ENCODE data around the gene TALDO1.

TALDO1 gene

DNA sequence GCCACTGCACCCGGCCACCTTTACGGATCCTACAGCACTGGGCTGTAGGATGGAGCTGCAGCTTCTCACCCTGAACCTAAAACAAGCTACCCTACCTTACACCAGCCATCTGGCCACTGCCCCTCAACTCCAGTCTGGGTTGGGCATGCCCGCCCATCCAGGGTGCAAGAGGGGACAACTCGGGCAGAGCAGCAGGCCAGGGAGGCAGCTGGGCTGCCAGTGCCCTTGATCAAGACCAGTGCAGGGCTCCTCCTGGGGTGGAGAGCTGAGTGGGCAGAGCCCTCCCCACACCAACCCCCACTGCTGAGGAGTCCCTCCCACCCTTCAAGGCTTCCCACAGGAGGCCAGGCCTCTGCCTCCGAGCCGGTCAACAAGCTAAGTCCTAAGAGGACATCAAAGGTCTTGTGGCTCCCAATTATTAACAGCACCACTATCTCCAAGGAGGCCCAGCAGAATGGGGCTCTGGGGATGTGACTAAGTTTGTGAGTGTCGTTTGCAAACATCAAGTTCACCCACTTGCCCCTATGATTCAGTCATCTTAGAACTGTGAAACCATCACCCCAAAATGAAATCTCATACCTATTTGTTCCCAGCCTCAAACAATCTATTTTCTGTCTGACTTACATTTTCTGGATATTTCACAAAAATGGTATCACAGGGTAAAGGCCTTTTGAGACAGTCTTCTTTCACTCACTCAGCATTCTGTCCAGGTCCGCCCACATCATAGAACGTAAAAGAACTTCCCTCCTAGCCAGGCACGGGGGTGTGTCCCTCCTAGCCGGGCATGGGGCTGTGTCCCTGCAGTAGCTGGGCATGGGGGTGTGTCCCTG, 19.1 kb downstream of the TALDO1 start:
- TF ChIP-seq, protein P1, sequence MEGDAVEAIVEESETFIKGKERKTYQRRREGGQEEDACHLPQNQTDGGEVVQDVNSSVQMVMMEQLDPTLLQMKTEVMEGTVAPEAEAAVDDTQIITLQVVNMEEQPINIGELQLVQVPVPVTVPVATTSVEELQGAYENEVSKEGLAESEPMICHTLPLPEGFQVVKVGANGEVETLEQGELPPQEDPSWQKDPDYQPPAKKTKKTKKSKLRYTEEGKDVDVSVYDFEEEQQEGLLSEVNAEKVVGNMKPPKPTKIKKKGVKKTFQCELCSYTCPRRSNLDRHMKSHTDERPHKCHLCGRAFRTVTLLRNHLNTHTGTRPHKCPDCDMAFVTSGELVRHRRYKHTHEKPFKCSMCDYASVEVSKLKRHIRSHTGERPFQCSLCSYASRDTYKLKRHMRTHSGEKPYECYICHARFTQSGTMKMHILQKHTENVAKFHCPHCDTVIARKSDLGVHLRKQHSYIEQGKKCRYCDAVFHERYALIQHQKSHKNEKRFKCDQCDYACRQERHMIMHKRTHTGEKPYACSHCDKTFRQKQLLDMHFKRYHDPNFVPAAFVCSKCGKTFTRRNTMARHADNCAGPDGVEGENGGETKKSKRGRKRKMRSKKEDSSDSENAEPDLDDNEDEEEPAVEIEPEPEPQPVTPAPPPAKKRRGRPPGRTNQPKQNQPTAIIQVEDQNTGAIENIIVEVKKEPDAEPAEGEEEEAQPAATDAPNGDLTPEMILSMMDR (IDR thresholded peaks at IDR 0.05; ENCODE audit: low read depth, low read length, poor library complexity, severe bottlenecking), result no peak
- no peak for TF ChIP-seq EZH2phosphoT487 (IDR thresholded peaks at IDR 0.05; ENCODE audit: borderline replicate concordance, low read length)
- H3K27ac ChIP-seq (ENCODE audit: low read depth, low read length), result no peak overlapping the region
- H4K20me1 ChIP-seq (ENCODE audit: control insufficient read depth, insufficient read depth, low read depth, low read length), result peaks cover 7% of the 10 kb centered on the region; the same call in 1 of the 2 replicates
- no peaks in the 10 kb centered on the region; the same call in 1 of the 2 replicates for H3K79me2 ChIP-seq (ENCODE audit: control insufficient read depth, low read length)
- H3K9me3 ChIP-seq (ENCODE audit: control insufficient read depth, insufficient read depth, low read length), result no peaks in the 10 kb centered on the region
- no peaks in the 10 kb centered on the region for H3K27me3 ChIP-seq (ENCODE audit: control insufficient read depth, low read length)
- H3K36me3 ChIP-seq (ENCODE audit: control insufficient read depth, low read length), result peaks cover 74% of the 10 kb centered on the region
- no peak overlapping the region for H3K4me2 ChIP-seq (ENCODE audit: low read length)
- no peak overlapping the region for H3K4me3 ChIP-seq (ENCODE audit: low read length)
- no peaks in the 10 kb centered on the region for H3K4me1 ChIP-seq (ENCODE audit: control insufficient read depth, low read length)
- H3F3A ChIP-seq (ENCODE audit: control insufficient read depth, insufficient read depth), result peaks cover 12% of the 10 kb centered on the region
- H3K9me2 ChIP-seq (replicated peaks; ENCODE audit: control insufficient read depth, low read length), result no peaks in the 10 kb centered on the region

DNA sequence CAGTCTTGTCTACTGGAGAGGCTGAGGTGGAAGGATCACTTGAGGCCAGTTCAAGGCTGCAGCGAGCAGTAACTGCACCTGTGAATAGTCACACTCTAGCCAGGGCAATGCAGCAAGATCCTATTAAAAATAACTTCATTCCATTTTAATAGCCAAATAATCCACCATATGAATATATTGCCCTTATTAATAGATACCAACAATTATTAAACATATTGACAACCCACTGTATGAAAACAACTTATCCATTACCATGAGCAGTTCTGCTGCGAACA, 19.6 kb downstream of the TALDO1 start:
- Histone ChIP-seq H3K27me3 (ENCODE audit: control insufficient read depth, low read length) (no peaks in the 10 kb centered on the region), H3K9me2 (replicated peaks; ENCODE audit: control insufficient read depth, low read length) (no peaks in the 10 kb centered on the region), H3K4me2 (ENCODE audit: low read length) (no peak overlapping the region), H3F3A (ENCODE audit: control insufficient read depth, insufficient read depth) (peaks cover 9% of the 10 kb centered on the region), H3K4me1 (ENCODE audit: control insufficient read depth, low read length) (no peaks in the 10 kb centered on the region), H3K79me2 (ENCODE audit: control insufficient read depth, low read length) (no peaks in the 10 kb centered on the region; the same call in 1 of the 2 replicates), H3K4me3 (ENCODE audit: low read length) (no peak overlapping the region), H3K9me3 (ENCODE audit: control insufficient read depth, insufficient read depth, low read length) (no peaks in the 10 kb centered on the region), H3K36me3 (ENCODE audit: control insufficient read depth, low read length) (peaks cover 74% of the 10 kb centered on the region), H3K27ac (ENCODE audit: low read depth, low read length) (no peak overlapping the region), H4K20me1 (ENCODE audit: control insufficient read depth, insufficient read depth, low read depth, low read length) (peaks cover 7% of the 10 kb centered on the region; the same call in 1 of the 2 replicates)
- TF ChIP-seq EZH2phosphoT487 (IDR thresholded peaks at IDR 0.05; ENCODE audit: borderline replicate concordance, low read length), result no peak
- TF ChIP-seq, protein P1 (IDR thresholded peaks at IDR 0.05; ENCODE audit: low read depth, low read length, poor library complexity, severe bottlenecking), result no peak

DNA sequence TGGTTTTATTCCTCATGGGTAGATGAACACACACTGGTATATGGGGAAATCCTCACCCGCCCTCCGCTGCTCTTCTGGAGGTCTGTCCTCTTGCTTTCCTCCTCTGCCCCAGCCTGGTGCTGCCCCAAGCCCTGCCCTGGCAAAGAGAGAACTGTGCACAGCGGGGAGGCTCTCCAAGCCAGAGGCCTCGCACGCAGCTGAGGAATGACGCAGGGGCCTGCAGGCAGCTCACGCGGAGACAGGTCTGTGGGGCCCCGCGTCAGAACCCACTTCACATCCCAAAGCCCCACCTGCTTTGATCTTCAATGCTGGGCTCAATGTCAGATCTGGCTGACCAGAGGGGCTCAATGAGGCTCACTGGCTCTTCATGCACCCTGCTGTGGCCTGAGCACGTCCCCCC, 20.0 kb downstream of the TALDO1 start:
- peaks cover 9% of the 10 kb centered on the region for H3F3A ChIP-seq (ENCODE audit: control insufficient read depth, insufficient read depth)
- no peaks in the 10 kb centered on the region for H3K9me2 ChIP-seq (replicated peaks; ENCODE audit: control insufficient read depth, low read length)
- no peak overlapping the region for H3K4me3 ChIP-seq (ENCODE audit: low read length)
- peaks cover 74% of the 10 kb centered on the region for H3K36me3 ChIP-seq (ENCODE audit: control insufficient read depth, low read length)
- H3K79me2 ChIP-seq (ENCODE audit: control insufficient read depth, low read length), result no peaks in the 10 kb centered on the region; the same call in 1 of the 2 replicates
- TF ChIP-seq, protein P1 (IDR thresholded peaks at IDR 0.05; ENCODE audit: low read depth, low read length, poor library complexity, severe bottlenecking), result no peak
- no peak for TF ChIP-seq EZH2phosphoT487 (IDR thresholded peaks at IDR 0.05; ENCODE audit: borderline replicate concordance, low read length)
- no peak overlapping the region for H3K4me2 ChIP-seq (ENCODE audit: low read length)
- no peaks in the 10 kb centered on the region for H3K9me3 ChIP-seq (ENCODE audit: control insufficient read depth, insufficient read depth, low read length)
- no peaks in the 10 kb centered on the region for H3K4me1 ChIP-seq (ENCODE audit: control insufficient read depth, low read length)
- peaks cover 7% of the 10 kb centered on the region; the same call in 1 of the 2 replicates for H4K20me1 ChIP-seq (ENCODE audit: control insufficient read depth, insufficient read depth, low read depth, low read length)
- H3K27ac ChIP-seq (ENCODE audit: low read depth, low read length), result no peak overlapping the region
- H3K27me3 ChIP-seq (ENCODE audit: control insufficient read depth, low read length), result no peaks in the 10 kb centered on the region

All from DOHH2 (cell line).